Mammary epithelial cell (primary cell): Measurements from ENCODE around the gene SLC38A11.

Experiments used
- CTCF ChIP-seq, 2 donors: IDR thresholded peaks in 1 of 2; conservative IDR thresholded peaks in 1 of 2; 2 replicates each; pipeline ENCODE4 v1.5.1; 2011 to 2012; ENCODE audit warnings: inconsistent platforms in 2 of 2, low read length in 2 of 2, mild to moderate bottlenecking in 2 of 2, control low read depth in 1 of 2, low read depth in 1 of 2; ENCODE audit not compliant: insufficient read depth in 1 of 2; ENCODE audit errors: extremely low read depth in 1 of 2
- EZH2 ChIP-seq: IDR thresholded peaks from 2 replicates; pipeline ENCODE4 v1.6.1; 2012; ENCODE audit warnings: low read length, inconsistent platforms, borderline replicate concordance

GRCh38 chr2:164960159-164960558 lies 4.8 kb upstream of the SLC38A11 start:
- TF ChIP-seq CTCF (conservative IDR thresholded peaks at IDR 0.05 in 1 of 2, IDR thresholded peaks at IDR 0.05 in 1 of 2; ENCODE audit: extremely low read depth in 1 of 2, insufficient read depth in 1 of 2, low read depth in 1 of 2, low read length in 2 of 2) (no peak), EZH2 (no peak)
